Esophagus muscularis mucosa (tissue), 4 donors: ENCODE results near the gene EPHA2.
"Not testable (repeated sequence)": the region's sequence is repeated elsewhere in the genome, so short reads cannot be mapped to it uniquely, and the experiment has no call there.

Experiments
- EP300 ChIP-seq: sonication (generic); formaldehyde crosslinking; IDR thresholded peaks from one replicate; pipeline ENCODE4 v1.6.1; 2017; ENCODE audit warnings: antibody characterized with exemption
- POLR2A ChIP-seq: fragments of 450-650 bp; IDR thresholded peaks from one replicate; pipeline ENCODE4 v1.6.1; 2017; ENCODE audit warnings: antibody characterized with exemption, moderate library complexity, mild to moderate bottlenecking, low read depth
- TF ChIP-seq, protein P1 (sequence below), 3 experiments: fragments of 200-600 bp in 2 of 3; fragments of 450-650 bp in 1 of 3; sonication (generic) in 2 of 3; IDR thresholded peaks; one replicate each; pipeline ENCODE4 v1.5.1; 2017 to 2019; ENCODE audit warnings: antibody characterized with exemption in 3 of 3, mild to moderate bottlenecking in 2 of 3, moderate library complexity in 1 of 3

DNA sequence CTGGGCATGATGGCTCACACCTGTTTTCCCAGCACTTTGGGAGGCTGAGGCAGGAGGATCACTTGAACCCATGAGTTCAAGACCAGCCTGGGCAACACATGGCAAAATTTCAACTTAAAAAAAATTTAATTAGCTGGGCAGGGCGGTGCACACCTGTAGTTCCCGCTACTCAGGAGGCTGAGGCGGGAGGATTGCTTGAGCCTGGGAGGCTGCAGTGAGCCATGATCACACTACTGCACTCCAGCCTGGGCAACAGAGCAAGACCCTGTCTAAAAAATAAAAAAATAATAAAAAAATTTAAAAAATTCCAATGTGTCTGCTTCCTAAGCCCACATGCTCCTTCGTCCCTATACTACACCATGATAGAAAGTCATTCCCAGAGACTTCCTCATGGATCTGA is 40.3 kb upstream of the EPHA2 start:
- TF ChIP-seq, protein P1, sequence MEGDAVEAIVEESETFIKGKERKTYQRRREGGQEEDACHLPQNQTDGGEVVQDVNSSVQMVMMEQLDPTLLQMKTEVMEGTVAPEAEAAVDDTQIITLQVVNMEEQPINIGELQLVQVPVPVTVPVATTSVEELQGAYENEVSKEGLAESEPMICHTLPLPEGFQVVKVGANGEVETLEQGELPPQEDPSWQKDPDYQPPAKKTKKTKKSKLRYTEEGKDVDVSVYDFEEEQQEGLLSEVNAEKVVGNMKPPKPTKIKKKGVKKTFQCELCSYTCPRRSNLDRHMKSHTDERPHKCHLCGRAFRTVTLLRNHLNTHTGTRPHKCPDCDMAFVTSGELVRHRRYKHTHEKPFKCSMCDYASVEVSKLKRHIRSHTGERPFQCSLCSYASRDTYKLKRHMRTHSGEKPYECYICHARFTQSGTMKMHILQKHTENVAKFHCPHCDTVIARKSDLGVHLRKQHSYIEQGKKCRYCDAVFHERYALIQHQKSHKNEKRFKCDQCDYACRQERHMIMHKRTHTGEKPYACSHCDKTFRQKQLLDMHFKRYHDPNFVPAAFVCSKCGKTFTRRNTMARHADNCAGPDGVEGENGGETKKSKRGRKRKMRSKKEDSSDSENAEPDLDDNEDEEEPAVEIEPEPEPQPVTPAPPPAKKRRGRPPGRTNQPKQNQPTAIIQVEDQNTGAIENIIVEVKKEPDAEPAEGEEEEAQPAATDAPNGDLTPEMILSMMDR (IDR thresholded peaks at IDR 0.05), result not testable (repeated sequence)
- not testable (repeated sequence) for TF ChIP-seq EP300, POLR2A
